OCI-LY1 (cell line): Measurements from ENCODE around the gene LRP8.

Experiments
- H2AFZ ChIP-seq: fragments of 200-600 bp; sonication (generic), shearing (Covaris generic); 2 replicates; pipeline ENCODE4 v1.6.0; 2014; ENCODE audit warnings: antibody characterized with exemption, mild to moderate bottlenecking, low read length
- H3F3A ChIP-seq: fragments of 200-600 bp; sonication (generic), shearing (Covaris generic); 2 replicates; pipeline ENCODE4 v1.6.0; 2014; ENCODE audit warnings: mild to moderate bottlenecking, antibody characterized with exemption, low read length, moderate library complexity; ENCODE audit not compliant: insufficient read depth
- H3K27ac ChIP-seq: fragments of 200-600 bp; sonication (generic); 2 replicates; pipeline ENCODE4 v1.5.1; 2014; ENCODE audit warnings: low read length, mixed run types, mild to moderate bottlenecking, low read depth; ENCODE audit not compliant: poor library complexity, severe bottlenecking
- H3K27me3 ChIP-seq: fragments of 200-600 bp; sonication (generic); 2 replicates; pipeline ENCODE4 v1.6.0; 2014; ENCODE audit warnings: antibody characterized with exemption, mild to moderate bottlenecking, low read length, moderate library complexity; ENCODE audit not compliant: insufficient read depth
- H3K36me3 ChIP-seq: fragments of 200-600 bp; sonication (generic); 2 replicates; pipeline ENCODE4 v1.6.1; 2014; ENCODE audit warnings: mild to moderate bottlenecking, antibody characterized with exemption, low read length, moderate library complexity, mixed read lengths; ENCODE audit not compliant: insufficient read depth
- H3K4me1 ChIP-seq: fragments of 200-600 bp; sonication (generic); 2 replicates; pipeline ENCODE4 v1.5.1; 2014; ENCODE audit warnings: mild to moderate bottlenecking, low read length, moderate library complexity; ENCODE audit not compliant: insufficient read depth, severe bottlenecking
- H3K4me2 ChIP-seq: fragments of 200-600 bp; sonication (generic), shearing (Covaris generic); 2 replicates; pipeline ENCODE4 v1.6.1; 2014; ENCODE audit warnings: low read length
- H3K4me3 ChIP-seq: fragments of 200-600 bp; sonication (generic); 2 replicates; pipeline ENCODE4 v1.5.1; 2014; ENCODE audit warnings: low read length, low read depth, mild to moderate bottlenecking, mixed read lengths; ENCODE audit not compliant: poor library complexity, severe bottlenecking
- H3K79me2 ChIP-seq: fragments of 200-600 bp; shearing (Covaris generic); 2 replicates; pipeline ENCODE4 v1.6.1; 2016; ENCODE audit warnings: mixed run types, low read length, mixed read lengths; ENCODE audit not compliant: insufficient read depth
- H3K9ac ChIP-seq: fragments of 200-600 bp; sonication (generic), shearing (Covaris generic); 2 replicates; pipeline ENCODE4 v1.6.1; 2014; ENCODE audit warnings: mild to moderate bottlenecking, low read length, mixed read lengths
- H3K9me2 ChIP-seq: fragments of 200-600 bp; sonication (generic), shearing (Covaris generic); 2 replicates; pipeline ENCODE4 v1.6.1; 2014; ENCODE audit warnings: low read depth, mild to moderate bottlenecking, low read length, mixed read lengths
- H3K9me3 ChIP-seq: fragments of 200-600 bp; shearing (Covaris generic); 2 replicates; pipeline ENCODE4 v1.6.1; 2014; ENCODE audit warnings: low read length, mixed read lengths
- H4K20me1 ChIP-seq: fragments of 200-600 bp; sonication (generic), shearing (Covaris generic); 2 replicates; pipeline ENCODE4 v1.6.0; 2016; ENCODE audit warnings: mild to moderate bottlenecking, low read length; ENCODE audit not compliant: insufficient read depth
- CTCF ChIP-seq: fragments of 200-600 bp; sonication (generic), shearing (Covaris generic); IDR thresholded peaks from 2 replicates; pipeline ENCODE4 v1.5.1; 2017; ENCODE audit warnings: mild to moderate bottlenecking, antibody characterized with exemption, low read length, moderate library complexity, mixed read lengths
- EZH2 ChIP-seq: fragments of 200-600 bp; sonication (generic), shearing (Covaris generic); IDR thresholded peaks from 2 replicates; pipeline ENCODE4 v1.8.0; 2017; ENCODE audit warnings: borderline replicate concordance, mixed run types, mild to moderate bottlenecking, antibody characterized with exemption, low read length, moderate library complexity, mixed read lengths

The LRP8 gene

GRCh38 chr1:53255031-53255430, 72.8 kb downstream of the LRP8 start:
- no peak overlapping the region for H3K9ac ChIP-seq
- H3K9me3 ChIP-seq, result no peaks in the 10 kb centered on the region
- no peaks in the 10 kb centered on the region for H4K20me1 ChIP-seq
- no peak overlapping the region for H3K27ac ChIP-seq
- H3K9me2 ChIP-seq, result no peaks in the 10 kb centered on the region
- no peaks in the 10 kb centered on the region for H3F3A ChIP-seq
- no peak overlapping the region for H3K4me2 ChIP-seq
- H2AFZ ChIP-seq, result no peak overlapping the region
- TF ChIP-seq CTCF (no peak), EZH2 (no peak)
- H3K4me1 ChIP-seq, result no peaks in the 10 kb centered on the region
- no peaks in the 10 kb centered on the region for H3K79me2 ChIP-seq
- H3K4me3 ChIP-seq, result no peak overlapping the region
- peaks cover 92% of the 10 kb centered on the region for H3K36me3 ChIP-seq
- no peaks in the 10 kb centered on the region for H3K27me3 ChIP-seq

- H3K9ac ChIP-seq, result no peak overlapping the region
- H3K36me3 ChIP-seq, result peaks cover 92% of the 10 kb centered on the region
Measured at GRCh38 chr1:53254011-53254640, 73.7 kb downstream of the LRP8 start.

GRCh38 chr1:53250325-53250724, 77.5 kb downstream of the LRP8 start:
- Histone ChIP-seq H3K4me2 (no peak overlapping the region), H2AFZ (no peak overlapping the region), H4K20me1 (no peaks in the 10 kb centered on the region), H3K4me1 (no peaks in the 10 kb centered on the region), H3K27ac (no peak overlapping the region), H3F3A (no peaks in the 10 kb centered on the region), H3K27me3 (no peaks in the 10 kb centered on the region), H3K9ac (no peak overlapping the region), H3K9me2 (no peaks in the 10 kb centered on the region), H3K9me3 (no peaks in the 10 kb centered on the region), H3K79me2 (no peaks in the 10 kb centered on the region), H3K4me3 (no peak overlapping the region), H3K36me3 (peaks cover 92% of the 10 kb centered on the region)
- TF ChIP-seq EZH2 (no peak), CTCF (no peak)

More at GRCh38 chr1:53254011-53254640, 73.7 kb downstream of the LRP8 start:
- Histone ChIP-seq H3K27me3 (no peaks in the 10 kb centered on the region), H3F3A (no peaks in the 10 kb centered on the region), H3K4me1 (no peaks in the 10 kb centered on the region), H3K27ac (no peak overlapping the region), H3K4me3 (no peak overlapping the region), H2AFZ (no peak overlapping the region), H3K9me3 (no peaks in the 10 kb centered on the region), H4K20me1 (no peaks in the 10 kb centered on the region), H3K4me2 (no peak overlapping the region), H3K79me2 (no peaks in the 10 kb centered on the region), H3K9me2 (no peaks in the 10 kb centered on the region)
- TF ChIP-seq CTCF (no peak), EZH2 (no peak)
